WI38 (cell line): ENCODE results near the gene CDS2.

ENCODE experiments used
- H3K4me3 ChIP-seq: 2 replicates; pipeline ENCODE4 v1.5.1; 2011; ENCODE audit warnings: low read depth, mild to moderate bottlenecking, control low read depth, low read length
- CTCF ChIP-seq: IDR thresholded peaks from 2 replicates; pipeline ENCODE4 v1.5.1; 2012; ENCODE audit warnings: low read depth, mild to moderate bottlenecking, control low read depth, low read length

CDS2 gene

GRCh38 chr20:5164645-5165625 lies 38.1 kb downstream of the CDS2 start:
- TF ChIP-seq CTCF = no peak
- no peak overlapping the region for H3K4me3 ChIP-seq

DNA sequence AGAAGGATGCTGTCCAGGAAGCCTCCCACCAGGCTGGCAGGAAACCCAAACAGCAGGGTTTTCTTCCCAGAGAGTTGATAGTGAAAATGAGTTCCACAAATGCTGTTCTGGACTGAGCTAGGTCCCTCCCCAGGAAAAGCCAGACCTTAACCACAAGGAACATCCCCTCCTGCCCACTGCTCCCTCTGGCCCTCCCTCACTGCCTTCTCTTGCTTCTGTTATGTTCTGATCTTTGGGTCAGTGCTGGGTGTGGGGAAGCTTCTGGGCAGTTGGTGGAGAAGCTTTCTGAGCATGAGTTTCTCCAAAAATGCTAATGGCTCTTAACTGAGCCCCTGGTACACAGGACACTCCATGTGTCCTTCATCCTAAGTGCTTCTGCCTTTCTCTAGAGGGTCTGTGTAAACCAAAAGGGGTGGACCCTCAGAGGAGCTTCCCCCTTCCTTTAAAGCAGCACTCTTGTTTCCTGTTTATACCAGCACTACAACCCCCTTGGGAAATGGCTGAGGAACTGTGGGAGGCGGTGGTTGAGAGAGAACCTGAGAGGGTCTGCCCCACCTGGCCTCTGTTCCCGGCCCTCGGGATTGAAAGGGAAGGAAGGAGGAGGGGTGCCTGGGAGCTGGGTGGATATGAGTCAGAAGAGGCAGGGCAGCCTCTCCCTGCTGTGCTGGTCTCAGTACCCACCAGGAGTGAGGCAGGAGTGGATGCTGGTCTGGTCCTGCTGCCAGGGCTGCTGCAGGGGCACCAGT lies 42.0 kb downstream of the CDS2 start:
- H3K4me3 ChIP-seq = no peak overlapping the region
- no peak for TF ChIP-seq CTCF

- no peak for TF ChIP-seq CTCF
- H3K4me3 ChIP-seq = no peak overlapping the region
Measured at GRCh38 chr20:5170341-5170740, 43.5 kb downstream of the CDS2 start.

- H3K4me3 ChIP-seq = no peak overlapping the region
- no peak for TF ChIP-seq CTCF
Measured at GRCh38 chr20:5171064-5171789, 44.4 kb downstream of the CDS2 start.

DNA sequence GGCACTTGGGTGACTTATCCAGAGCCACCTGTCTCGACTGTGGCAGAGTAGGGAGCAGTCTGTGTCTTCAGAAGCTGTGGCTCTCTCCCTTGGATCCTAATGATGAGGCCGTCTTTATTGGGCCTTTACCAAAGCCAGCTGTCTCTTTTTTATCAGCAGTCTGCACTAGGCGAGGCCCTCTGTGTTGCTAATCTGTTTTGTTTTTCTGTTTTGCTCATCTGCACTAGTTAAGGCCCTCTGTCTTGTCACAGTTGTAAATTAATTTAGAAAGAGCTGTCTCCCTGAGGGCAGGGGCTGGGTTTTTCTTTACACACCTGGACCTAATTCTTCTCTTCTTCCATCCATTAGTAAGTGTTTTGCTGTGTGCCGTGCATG lies 45.0 kb downstream of the CDS2 start:
- TF ChIP-seq CTCF = no peak
- no peak overlapping the region for H3K4me3 ChIP-seq

- no peak overlapping the region for H3K4me3 ChIP-seq
- no peak for TF ChIP-seq CTCF
Measured at GRCh38 chr20:5172167-5172601, 45.4 kb downstream of the CDS2 start.
